Activated CD4-positive, alpha-beta memory T cell treated with anti-CD3 and anti-CD28 coated beads, Interleukin-2, amount 10 ng/mL, durations not matched to agents 7 days and 5 days (primary cell): ENCODE measurements around the gene SRPK3. TPM values are rescaled to one million over a fixed set of nuclear protein-coding genes. Genes with fewer than 3 reads are reported as not detected.
"Not testable (repeated sequence)": the region's sequence is repeated elsewhere in the genome, so short reads cannot be mapped to it uniquely, and the experiment has no call there.

Source experiments
- CTCF ChIA-PET: fragments of 350-600 bp; sonication (Branson Sonifier 250); formaldehyde crosslinking; loops from one replicate; lab custom pipeline; 2021; ENCODE audit warnings: antibody characterized with exemption, inconsistent platforms; lab: Charles Lee
- POLR2A ChIA-PET: fragments of 350-600 bp; sonication (Branson Sonifier 250); formaldehyde crosslinking; loops from one replicate; lab custom pipeline; 2021; ENCODE audit warnings: antibody characterized with exemption; lab: Charles Lee
- DNase-seq: peaks from one replicate; pipeline ENCODE4 v3.0.0-alpha.2; 2020
- H3K27ac Mint-ChIP-seq: one replicate; pipeline ENCODE4 v1.8.0; 2021; ENCODE audit warnings: mild to moderate bottlenecking, mixed read lengths
- H3K27me3 Mint-ChIP-seq: one replicate; pipeline ENCODE4 v1.8.0; 2021; ENCODE audit warnings: mixed read lengths
- H3K36me3 Mint-ChIP-seq: one replicate; pipeline ENCODE4 v1.8.0; 2021; ENCODE audit warnings: low read depth, mixed read lengths
- H3K4me1 Mint-ChIP-seq: one replicate; pipeline ENCODE4 v1.8.0; 2021; ENCODE audit warnings: mixed read lengths
- H3K4me3 Mint-ChIP-seq: one replicate; pipeline ENCODE4 v1.8.0; 2021; ENCODE audit warnings: mild to moderate bottlenecking, mixed read lengths
- H3K9me3 Mint-ChIP-seq: one replicate; pipeline ENCODE4 v1.8.0; 2021; ENCODE audit warnings: mixed read lengths
- total RNA-seq, 2 experiments: library from RNA; stranded (reverse); gene quantifications; one replicate each; pipeline ENCODE4 v1.2.3, GENCODE V29; 2021

SRPK3 gene
- total RNA-seq, 2 experiments from 2014 or later = not detected

DNA sequence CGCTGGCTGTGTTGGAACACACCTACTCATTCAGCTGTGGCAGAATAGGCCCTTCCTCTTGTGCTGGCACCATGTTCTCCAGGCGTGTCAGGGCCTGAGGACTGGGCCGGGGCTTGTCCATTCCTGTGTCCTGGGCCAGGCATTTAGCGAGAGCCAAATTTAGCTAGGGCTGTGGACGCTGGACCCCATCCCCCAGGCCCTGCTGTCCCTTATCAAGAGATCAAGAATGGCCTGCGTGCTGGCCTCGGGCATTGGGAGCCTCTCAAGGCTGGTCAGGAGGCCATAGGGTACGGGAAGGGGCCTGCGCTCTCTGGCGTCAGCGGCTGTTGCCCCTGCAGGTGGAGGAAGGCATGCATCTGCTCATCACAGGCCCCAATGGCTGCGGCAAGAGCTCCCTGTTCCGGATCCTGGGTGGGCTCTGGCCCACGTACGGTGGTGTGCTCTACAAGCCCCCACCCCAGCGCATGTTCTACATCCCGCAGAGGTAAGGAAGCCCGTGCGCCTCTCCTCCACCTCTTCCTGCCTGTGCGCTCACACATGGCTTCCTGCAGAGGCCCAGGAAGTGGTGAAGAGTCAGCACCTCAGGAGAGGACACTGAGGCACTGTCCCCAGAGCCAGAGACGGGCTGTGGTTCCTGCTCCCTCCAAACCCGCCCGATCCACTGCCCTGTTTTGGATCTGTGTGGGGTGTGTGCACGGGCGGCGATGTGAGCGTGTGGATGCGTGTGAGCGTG is 40.9 kb upstream of the SRPK3 start:
- peaks cover 4% of the 10 kb centered on the region for H3K27me3 Mint-ChIP-seq
- no peaks in the 10 kb centered on the region for H3K9me3 Mint-ChIP-seq
- CTCF ChIA-PET = no interaction called here
- peak overlapping the region; percentile 61 for H3K4me3 Mint-ChIP-seq
- peak overlapping the region; percentile 75 for H3K27ac Mint-ChIP-seq
- POLR2A ChIA-PET = interaction anchor here (0.6 to 1.6 kb wide), 3 partner anchors 9 to 54 kb away, joined by 3 to 5 read pairs (median 3); partner anchors contain the start of genes IDH3G and SSR4
- peaks cover 13% of the 10 kb centered on the region for H3K36me3 Mint-ChIP-seq
- peaks cover 37% of the 10 kb centered on the region for H3K4me1 Mint-ChIP-seq
- peak; percentile 56 for DNase-seq

DNA sequence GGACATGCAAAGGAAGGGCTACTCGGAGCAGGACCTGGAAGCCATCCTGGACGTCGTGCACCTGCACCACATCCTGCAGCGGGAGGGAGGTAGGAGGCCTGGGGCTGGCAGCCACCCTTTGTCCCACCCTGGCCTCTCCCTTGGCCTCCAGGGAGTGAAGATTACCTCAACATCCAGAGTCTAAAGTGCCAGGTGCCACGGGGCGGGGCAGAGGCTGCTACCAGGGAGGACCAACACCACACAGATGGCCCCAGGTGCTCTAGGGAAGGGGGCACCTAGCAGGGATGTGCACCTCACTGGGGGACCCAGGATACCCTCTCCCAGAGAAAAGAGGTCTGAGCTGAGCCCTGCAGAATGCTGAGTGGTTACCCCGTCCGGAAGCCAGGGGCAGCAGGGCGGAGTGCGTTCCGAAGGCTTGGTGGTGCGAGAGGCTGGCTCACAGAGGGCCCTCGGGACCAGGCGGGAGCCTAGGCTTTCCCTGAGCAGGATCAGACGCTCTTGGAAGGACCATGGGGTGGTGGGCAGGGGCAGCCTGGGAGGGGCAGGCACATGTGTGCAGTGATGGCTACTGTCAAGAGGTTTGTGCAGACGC is 40.1 kb upstream of the SRPK3 start:
- peak overlapping the region; percentile 75 for H3K27ac Mint-ChIP-seq
- H3K4me3 Mint-ChIP-seq = peak overlapping the region; percentile 61
- POLR2A ChIA-PET = interaction anchor here (1.0 to 1.6 kb wide), 2 partner anchors 10 to 53 kb away, joined by 3 to 5 read pairs; partner anchors contain the start of genes IDH3G and SSR4
- peaks cover 5% of the 10 kb centered on the region for H3K36me3 Mint-ChIP-seq
- CTCF ChIA-PET = no interaction called here
- no peak for DNase-seq
- no peaks in the 10 kb centered on the region for H3K9me3 Mint-ChIP-seq
- peaks cover 7% of the 10 kb centered on the region for H3K27me3 Mint-ChIP-seq
- H3K4me1 Mint-ChIP-seq = peaks cover 29% of the 10 kb centered on the region

DNA sequence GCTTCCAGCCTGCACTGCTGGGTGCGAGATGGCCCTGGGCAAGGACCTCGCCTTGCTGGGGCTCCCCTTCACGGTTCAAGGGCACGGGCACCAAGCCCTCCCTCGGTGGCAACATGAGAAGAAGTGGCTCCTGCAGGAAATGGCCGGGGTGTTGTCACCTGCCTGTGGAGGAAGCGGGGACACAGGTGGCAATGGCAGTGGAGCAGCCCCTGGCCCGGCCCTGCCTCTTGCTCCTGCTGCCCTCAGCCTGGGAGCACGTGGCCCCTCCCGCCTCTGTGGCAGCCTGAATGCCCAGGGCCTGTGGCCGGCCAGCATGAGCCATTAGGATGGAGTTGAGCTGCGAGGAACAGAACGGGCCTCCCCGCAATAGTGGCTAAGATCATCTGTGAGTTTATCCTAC is 39.4 kb upstream of the SRPK3 start:
- CTCF ChIA-PET = no interaction called here
- Mint-ChIP-seq H3K36me3 (peaks cover 5% of the 10 kb centered on the region), H3K4me3 (no peak overlapping the region), H3K27ac (no peak overlapping the region), H3K4me1 (peaks cover 27% of the 10 kb centered on the region), H3K27me3 (peaks cover 10% of the 10 kb centered on the region), H3K9me3 (no peaks in the 10 kb centered on the region)
- no peak for DNase-seq
- POLR2A ChIA-PET = no interaction called here

DNA sequence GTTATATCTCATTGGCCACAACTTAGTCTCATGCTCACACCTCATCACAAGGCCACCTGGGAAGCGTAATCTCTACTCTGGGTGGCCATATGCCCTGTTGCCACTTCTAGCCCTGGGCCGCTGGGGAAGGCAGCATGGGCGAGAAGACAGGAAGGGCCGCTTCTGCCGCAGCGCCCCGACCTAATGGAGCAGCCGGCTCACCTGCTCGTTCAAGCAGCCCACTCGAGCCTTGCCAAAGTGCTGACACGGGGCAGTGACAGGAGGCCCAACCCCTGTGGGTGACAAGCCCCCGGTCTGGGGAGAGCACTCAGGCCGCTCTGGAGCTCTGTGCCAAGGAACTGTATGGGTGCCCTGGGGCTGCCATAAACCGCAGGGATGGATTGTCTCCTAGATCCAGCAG is 38.7 kb upstream of the SRPK3 start:
- CTCF ChIA-PET, H3K4me3 Mint-ChIP-seq, H3K9me3 Mint-ChIP-seq, H3K36me3 Mint-ChIP-seq, POLR2A ChIA-PET, DNase-seq, H3K27ac Mint-ChIP-seq: not testable (repeated sequence)
- peaks cover 10% of the 10 kb centered on the region for H3K27me3 Mint-ChIP-seq
- H3K4me1 Mint-ChIP-seq = peaks cover 25% of the 10 kb centered on the region

DNA sequence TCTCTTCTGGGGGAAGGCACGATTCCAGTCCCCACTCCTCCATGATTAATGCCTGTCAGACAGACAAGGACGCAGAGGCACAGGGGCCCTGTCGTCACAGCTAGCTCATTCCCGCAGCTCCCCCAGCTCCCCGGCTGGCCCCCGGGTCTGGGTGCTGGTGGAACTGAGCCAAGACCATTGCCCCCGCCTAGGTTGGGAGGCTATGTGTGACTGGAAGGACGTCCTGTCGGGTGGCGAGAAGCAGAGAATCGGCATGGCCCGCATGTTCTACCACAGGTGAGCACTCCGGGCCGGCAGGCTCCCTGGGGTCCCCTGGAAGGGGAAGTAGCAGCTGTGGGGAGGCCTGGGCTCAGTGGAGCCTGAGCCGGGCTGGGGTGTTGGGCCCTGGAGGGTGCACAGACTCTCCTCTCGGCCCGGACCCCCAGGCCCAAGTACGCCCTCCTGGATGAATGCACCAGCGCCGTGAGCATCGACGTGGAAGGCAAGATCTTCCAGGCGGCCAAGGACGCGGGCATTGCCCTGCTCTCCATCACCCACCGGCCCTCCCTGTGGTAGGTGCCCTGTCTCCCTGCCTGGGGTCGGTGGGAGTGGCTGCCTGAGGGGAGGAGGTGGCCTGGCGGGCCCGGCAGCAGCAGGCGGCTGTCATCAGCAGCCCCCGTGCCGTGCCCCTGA is 37.9 kb upstream of the SRPK3 start:
- DNase-seq, H3K4me3 Mint-ChIP-seq, H3K36me3 Mint-ChIP-seq, CTCF ChIA-PET, H3K27ac Mint-ChIP-seq, POLR2A ChIA-PET, H3K9me3 Mint-ChIP-seq: not testable (repeated sequence)
- Mint-ChIP-seq H3K4me1 (peaks cover 25% of the 10 kb centered on the region), H3K27me3 (peaks cover 10% of the 10 kb centered on the region)

DNA sequence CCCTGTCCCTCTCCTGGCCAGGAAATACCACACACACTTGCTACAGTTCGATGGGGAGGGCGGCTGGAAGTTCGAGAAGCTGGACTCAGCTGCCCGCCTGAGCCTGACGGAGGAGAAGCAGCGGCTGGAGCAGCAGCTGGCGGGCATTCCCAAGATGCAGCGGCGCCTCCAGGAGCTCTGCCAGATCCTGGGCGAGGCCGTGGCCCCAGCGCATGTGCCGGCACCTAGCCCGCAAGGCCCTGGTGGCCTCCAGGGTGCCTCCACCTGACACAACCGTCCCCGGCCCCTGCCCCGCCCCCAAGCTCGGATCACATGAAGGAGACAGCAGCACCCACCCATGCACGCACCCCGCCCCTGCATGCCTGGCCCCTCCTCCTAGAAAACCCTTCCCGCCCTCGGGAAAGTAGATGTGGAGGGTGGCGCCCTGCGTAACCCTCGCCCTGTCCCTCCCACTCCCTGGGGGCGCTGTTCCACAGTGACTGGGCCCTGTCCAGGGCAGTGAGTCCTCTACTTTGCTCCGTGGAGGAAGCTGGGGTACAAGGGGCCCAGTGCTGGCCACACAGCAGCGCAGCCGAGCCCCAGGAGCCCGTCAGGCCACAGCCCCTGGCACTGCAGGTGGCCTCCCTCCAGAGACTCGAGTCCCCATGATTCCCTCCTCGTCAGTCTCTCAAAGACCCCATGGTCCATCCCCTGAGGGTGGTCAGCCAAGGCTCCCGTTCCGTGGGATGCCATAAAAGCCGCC is 37.2 kb upstream of the SRPK3 start:
- Mint-ChIP-seq H3K27me3 (peaks cover 10% of the 10 kb centered on the region), H3K4me1 (peaks cover 25% of the 10 kb centered on the region)
- H3K27ac Mint-ChIP-seq, H3K36me3 Mint-ChIP-seq, H3K4me3 Mint-ChIP-seq, H3K9me3 Mint-ChIP-seq, DNase-seq, CTCF ChIA-PET, POLR2A ChIA-PET: not testable (repeated sequence)

DNA sequence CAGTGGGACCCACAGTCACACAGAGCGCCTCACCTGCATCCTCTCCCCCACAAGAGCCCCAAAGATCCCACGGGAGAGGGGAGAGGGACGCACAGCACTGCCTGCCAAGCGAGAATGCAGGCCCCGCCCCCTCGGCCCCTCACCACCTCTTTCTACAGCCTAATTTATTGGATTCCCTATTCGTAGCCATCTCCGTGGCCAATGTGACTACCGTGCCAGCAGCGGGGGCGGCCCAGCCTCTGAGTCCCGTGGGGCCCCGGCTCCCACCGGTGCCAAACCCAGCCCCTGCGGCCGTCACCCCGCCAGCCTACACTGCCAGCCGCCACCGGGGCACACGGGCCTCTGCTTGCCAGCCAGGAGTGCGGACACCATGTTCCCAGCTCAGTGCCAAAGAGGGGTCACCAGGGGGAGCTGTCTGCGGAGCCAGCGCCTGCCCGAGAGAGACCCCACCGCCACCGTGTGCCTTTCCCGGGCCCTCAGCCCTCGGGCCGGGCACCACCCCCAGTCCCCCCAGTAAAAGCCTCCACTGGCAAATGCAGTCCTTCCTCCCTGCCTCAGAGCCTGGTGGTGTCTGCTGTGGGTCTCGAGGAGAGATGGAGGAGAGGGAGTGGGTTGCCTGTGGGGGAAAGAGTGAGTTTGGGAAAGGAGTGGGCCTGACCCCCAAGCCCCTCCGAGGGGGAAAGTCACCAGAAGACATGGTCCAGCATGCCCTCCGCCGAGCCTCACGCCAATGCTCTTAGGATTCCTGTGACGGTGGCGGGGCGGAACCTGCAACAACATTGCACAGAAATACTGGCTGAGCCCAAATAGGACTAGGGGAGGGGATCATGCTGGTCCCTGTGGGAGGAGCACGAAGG is 36.4 kb upstream of the SRPK3 start:
- H3K36me3 Mint-ChIP-seq = peaks cover 3% of the 10 kb centered on the region
- H3K27ac Mint-ChIP-seq = no peak overlapping the region
- no peak for DNase-seq
- ChIA-PET POLR2A (no interaction called here), CTCF (no interaction called here)
- no peaks in the 10 kb centered on the region for H3K9me3 Mint-ChIP-seq
- H3K4me1 Mint-ChIP-seq = peaks cover 20% of the 10 kb centered on the region
- H3K27me3 Mint-ChIP-seq = peaks cover 13% of the 10 kb centered on the region
- H3K4me3 Mint-ChIP-seq = no peak overlapping the region

DNA sequence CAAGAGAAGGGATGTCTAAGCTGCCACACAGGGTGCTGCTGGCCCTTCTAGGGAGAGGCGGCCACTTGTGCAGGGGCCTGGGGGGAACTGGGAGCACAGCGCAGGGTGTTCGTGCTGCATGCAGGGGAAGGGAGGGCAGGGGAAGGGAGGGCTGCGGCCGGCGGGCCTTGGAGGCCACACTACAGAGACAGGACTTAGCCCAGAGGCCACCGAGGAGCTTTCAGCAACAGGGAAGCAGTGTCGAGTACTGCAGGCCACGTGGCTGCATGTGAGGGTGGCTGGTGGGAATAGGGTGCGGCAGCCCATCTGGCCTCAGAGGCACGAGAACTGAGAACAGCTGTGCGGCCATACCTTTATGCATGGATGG is 35.8 kb upstream of the SRPK3 start:
- POLR2A ChIA-PET, CTCF ChIA-PET, DNase-seq, H3K27ac Mint-ChIP-seq, H3K9me3 Mint-ChIP-seq, H3K36me3 Mint-ChIP-seq, H3K4me3 Mint-ChIP-seq: not testable (repeated sequence)
- H3K4me1 Mint-ChIP-seq = peaks cover 14% of the 10 kb centered on the region
- H3K27me3 Mint-ChIP-seq = peaks cover 17% of the 10 kb centered on the region

DNA sequence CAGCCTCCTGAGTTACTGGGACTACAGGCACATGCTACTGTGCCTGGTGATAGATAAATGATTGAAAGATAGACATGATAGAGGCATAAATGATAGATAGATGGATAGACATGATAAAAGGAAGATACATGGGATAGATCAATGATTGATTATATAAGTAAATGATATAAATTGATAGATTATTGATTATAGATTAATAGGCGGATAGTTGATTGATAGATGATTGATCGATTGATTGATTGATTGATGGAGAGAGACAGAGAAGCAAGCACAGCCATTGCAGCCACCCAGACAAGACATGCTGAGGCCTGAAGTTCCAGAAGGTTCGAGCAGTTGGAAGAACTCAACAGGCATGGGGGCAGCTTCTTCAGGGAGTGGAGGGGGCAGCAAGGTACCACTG is 34.5 kb upstream of the SRPK3 start:
- ChIA-PET CTCF (no interaction called here), POLR2A (no interaction called here)
- no peak overlapping the region for H3K4me3 Mint-ChIP-seq
- no peak overlapping the region for H3K27ac Mint-ChIP-seq
- peaks cover 20% of the 10 kb centered on the region for H3K27me3 Mint-ChIP-seq
- peaks cover 2% of the 10 kb centered on the region for H3K4me1 Mint-ChIP-seq
- no peaks in the 10 kb centered on the region for H3K36me3 Mint-ChIP-seq
- H3K9me3 Mint-ChIP-seq = no peaks in the 10 kb centered on the region
- no peak for DNase-seq

DNA sequence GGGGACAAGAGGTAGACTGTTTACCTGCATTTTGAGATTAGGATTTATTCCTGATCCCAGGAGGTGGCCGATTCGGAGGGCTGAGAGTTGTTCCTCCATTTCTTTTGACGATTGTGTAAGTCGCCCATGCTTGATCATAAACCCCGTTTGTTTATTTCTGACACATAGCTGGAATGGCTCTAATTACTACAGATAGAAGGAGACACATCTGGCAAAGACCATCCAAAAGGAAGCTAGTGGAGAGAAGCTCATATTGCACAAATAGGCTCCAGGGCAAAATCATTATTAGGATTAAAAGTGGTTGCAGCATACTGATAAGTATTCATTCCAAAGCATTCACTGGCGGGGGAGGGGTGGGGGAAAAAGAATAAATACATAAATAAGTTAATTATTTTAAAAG is 33.9 kb upstream of the SRPK3 start:
- DNase-seq, H3K27ac Mint-ChIP-seq, H3K4me3 Mint-ChIP-seq, POLR2A ChIA-PET, H3K9me3 Mint-ChIP-seq, H3K36me3 Mint-ChIP-seq, H3K4me1 Mint-ChIP-seq: not testable (repeated sequence)
- H3K27me3 Mint-ChIP-seq = peaks cover 20% of the 10 kb centered on the region
- CTCF ChIA-PET = interaction anchor here (0.7 kb wide), 1 partner anchor 109 kb away, joined by 3 read pairs; no protein-coding TSS in a partner anchor

DNA sequence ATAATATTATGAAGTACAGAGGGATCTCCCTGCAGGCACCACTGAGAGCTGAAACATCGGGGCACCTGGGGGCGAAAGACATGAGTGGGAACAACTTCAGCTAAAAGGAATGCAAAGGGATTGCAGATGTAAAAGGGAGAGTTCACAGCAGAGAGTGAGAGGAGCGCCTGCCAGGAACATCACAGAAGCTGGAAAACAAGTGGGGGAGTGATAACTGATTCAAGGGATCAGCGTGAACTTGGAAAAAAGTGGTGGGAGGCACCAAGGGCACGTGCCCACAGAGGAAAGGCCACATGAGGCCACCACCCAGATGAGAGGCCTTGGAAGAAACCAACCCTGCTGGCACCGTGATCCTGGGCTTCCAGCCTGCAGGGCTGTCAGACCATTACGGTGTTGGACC is 31.8 kb upstream of the SRPK3 start:
- CTCF ChIA-PET, H3K36me3 Mint-ChIP-seq, H3K4me3 Mint-ChIP-seq, H3K9me3 Mint-ChIP-seq, H3K4me1 Mint-ChIP-seq, H3K27ac Mint-ChIP-seq, DNase-seq, POLR2A ChIA-PET: not testable (repeated sequence)
- peaks cover 20% of the 10 kb centered on the region for H3K27me3 Mint-ChIP-seq

DNA sequence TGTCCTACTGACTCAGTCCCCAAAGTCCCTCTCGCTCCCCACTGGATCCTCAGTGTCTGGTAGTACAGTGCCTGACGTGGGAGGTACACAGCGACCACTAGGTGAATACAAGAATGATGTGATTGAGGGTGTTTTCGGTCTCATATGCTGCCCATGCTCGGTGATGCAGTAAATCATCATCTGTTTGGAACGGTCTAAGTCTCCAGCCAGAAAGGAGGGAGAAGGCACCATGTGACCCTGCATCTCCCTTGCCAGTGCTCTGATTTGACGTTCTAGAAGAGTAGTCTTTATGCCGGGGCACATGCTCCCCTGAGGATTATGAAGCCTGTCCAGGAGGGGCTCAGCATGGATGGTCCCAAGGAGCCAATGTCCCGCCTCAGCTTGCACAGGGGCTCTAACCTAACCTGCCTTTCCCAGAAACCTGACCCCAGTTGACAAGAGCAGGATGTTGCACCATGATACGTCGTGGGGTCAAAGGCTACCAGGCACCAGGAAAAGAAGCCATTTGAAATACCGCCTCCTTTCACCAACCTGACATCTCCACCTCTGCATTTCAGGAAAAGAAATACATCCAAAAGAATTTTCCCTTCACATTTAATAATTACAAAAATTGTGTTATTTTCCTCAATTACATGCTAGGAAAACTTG is 30.6 kb upstream of the SRPK3 start:
- H3K4me3 Mint-ChIP-seq = no peak overlapping the region
- no peak overlapping the region for H3K27ac Mint-ChIP-seq
- no peaks in the 10 kb centered on the region for H3K9me3 Mint-ChIP-seq
- peaks cover 15% of the 10 kb centered on the region for H3K27me3 Mint-ChIP-seq
- peaks cover 3% of the 10 kb centered on the region for H3K4me1 Mint-ChIP-seq
- no peaks in the 10 kb centered on the region for H3K36me3 Mint-ChIP-seq
- ChIA-PET CTCF (no interaction called here), POLR2A (no interaction called here)
- no peak for DNase-seq
